GM15510 (cell line): ENCODE results near the gene PDIA5.

Experiments
- POLR2A ChIP-seq: IDR thresholded peaks from 3 replicates; pipeline ENCODE4 v1.6.1; 2011; ENCODE audit warnings: borderline replicate concordance; ENCODE audit not compliant: insufficient read length; ENCODE audit errors: extremely low read depth

PDIA5 gene

DNA sequence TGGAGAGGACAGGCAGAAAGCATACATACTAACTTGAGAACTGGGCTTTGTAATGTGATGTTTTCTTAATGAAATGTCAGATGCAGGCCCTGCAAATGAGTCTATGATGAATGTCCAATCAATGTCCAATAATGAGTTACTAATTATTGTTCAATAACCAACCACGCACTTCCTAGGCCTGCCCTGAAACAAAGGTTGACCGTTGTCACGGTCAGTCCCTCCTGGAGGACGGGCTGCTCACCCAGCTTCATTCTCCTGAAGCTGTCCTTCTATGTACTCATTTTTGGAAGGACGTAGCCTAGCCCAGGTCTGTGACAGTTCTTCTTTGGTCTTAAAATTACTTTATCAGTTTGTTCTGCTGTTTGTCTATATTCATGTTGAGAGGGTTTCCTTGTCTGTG is 8.3 kb upstream of the PDIA5 start:
- no peak for TF ChIP-seq POLR2A

DNA sequence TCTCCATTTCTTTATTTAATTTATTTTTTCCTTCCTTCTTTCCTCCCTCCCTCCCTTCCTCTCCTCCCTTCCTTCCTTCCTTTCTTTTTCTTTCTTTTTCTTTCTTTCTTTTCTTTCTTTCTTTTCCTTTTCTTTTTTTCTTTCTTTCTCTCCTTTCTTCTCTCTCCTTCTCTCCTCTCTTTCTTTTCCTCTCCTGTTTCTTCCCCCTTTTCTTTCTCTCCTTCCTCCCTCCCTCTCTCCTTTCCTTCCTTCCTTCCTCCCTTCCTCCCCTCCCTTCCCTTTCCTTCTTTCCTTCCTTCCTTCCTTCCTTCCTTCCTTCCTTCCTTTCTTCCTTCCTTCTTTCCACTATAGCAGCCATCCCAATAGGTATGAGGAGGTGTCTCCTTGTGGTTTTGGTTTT is 6.8 kb upstream of the PDIA5 start:
- no peak for TF ChIP-seq POLR2A

DNA sequence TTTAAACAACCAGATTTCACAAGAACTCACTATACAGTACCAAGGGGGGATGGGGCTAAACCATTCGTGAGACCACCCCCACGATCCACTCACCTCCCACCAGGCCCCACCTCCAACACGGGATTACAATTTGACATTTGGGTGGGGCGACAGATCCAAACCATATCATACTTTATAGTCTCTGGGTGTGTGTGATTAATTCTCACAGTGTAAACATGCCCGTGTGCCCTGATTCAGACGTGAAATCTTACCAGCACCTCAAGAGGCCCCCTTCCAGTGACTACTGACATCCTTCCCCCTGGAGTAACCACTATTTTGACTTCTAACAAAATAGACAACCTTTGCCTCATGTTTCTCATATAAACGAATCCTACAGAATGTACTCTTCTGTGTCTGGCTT is 5.0 kb upstream of the PDIA5 start:
- no peak for TF ChIP-seq POLR2A

DNA sequence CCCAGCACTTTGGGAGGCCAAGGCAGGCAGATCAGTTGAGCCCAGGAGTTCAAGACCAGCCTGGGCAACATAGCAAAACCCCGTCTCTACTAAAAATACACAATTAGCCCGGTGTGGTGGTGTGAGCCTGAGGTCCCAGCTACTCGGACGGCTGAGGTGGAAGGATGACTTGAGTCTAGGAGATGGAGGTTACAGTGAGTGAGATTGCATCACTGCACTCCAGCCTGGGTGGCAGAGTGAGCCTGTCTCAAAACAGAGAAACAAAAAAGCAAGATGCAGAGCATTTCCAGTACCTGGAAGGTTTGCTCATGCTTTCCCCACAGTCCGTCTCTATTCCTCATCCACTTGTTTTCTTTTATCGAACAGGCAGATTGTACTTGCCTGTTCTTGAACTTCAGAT is 3.8 kb upstream of the PDIA5 start:
- no peak for TF ChIP-seq POLR2A

DNA sequence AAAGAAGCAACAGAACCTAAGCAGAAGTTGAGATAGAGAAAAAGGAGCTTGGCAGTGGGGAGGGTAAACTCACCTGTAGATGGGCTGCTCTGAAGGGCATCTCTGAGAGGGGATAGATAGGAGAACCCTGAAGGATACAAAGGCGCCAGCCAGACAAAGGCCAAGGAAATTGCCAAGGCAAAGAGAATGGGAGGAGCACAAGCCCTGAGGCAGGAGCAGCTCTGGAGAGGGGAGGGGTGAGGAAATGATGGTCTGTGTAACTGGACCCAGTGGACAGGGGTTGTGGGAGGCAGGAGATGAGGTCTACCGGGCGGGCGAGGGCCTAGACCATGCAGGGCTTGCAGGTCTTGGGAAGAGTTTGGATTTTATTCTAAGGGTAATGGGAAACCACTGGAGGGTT is 2.3 kb upstream of the PDIA5 start:
- no peak for TF ChIP-seq POLR2A

DNA sequence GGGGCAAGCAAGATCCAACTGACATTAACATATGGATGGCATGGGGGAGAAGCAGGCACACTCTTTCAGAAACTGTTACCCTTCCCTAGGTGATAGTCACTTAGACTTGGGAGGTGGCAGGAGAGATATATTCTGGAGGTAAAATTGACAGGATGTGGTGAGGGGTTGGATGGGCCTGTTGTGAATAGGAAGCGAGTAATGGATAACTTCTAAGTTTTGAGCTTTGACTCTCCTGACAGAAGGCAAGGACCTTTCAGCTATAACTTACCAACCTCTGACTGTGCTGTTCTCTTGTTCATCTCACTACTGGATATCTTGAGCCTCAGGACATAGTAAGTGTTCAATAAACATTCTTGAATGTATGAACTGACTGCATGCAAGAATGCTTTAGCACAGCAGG is 1.9 kb upstream of the PDIA5 start:
- no peak for TF ChIP-seq POLR2A

DNA sequence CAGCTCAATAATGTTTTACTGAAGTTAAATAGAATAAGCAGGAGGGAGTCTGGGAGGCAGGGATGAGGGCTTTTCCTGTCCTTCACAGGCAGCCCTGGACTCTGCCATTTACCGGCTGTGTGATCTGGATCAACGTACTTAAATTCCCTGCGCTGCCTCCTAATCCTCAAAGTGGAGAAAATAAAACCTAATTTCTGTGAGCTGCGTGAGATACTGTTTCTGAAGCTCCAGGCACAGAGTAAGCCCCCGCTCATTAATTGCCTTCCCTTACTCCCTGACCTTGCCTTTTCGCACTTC is 278 bp upstream of the PDIA5 start:
- TF ChIP-seq POLR2A, result no peak

DNA sequence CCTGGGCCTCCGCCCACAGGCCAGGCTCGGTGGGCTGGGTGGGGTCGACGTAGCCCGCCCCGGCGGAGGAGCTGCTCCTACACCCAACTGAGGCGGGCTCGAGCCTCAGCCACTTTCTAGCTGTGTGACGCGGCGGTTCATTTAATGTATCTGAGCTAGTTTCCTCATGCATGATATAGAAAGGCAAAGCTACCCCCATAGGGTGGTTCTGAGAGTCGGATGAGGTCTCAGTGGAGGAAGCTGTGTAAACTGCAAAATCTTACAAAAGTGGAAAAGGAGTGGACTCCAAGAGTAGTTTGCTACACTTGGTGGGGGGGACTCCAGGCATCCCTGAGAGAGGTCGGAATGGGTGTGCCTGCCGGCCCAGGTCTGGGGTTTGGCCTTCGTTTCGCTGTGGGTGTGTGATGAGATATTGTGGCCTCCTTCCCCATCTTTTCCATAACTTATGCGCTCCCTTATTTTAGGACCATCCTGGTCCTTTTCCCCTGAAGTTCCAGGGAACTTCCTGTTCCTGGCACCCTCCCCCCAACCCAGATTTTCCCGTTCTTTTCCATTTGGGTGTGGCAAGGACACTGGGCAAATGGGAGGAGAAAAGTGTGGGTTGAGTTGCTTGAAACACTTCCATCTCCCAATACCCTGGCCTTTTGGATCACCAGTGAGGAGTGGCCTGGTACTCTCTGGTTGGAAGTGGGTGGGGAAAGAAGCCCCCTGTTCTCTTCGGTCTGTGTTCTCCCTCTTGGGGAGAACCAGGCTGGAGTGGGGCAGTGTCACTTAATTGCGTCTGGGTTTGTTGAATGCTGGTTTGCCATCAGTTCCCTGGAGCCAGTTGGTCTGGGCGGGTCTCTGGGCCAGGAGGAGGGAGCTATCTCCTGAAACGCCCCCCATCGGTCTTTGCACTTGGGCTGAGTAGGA is 1.1 kb downstream of the PDIA5 start:
- TF ChIP-seq POLR2A, result no peak

DNA sequence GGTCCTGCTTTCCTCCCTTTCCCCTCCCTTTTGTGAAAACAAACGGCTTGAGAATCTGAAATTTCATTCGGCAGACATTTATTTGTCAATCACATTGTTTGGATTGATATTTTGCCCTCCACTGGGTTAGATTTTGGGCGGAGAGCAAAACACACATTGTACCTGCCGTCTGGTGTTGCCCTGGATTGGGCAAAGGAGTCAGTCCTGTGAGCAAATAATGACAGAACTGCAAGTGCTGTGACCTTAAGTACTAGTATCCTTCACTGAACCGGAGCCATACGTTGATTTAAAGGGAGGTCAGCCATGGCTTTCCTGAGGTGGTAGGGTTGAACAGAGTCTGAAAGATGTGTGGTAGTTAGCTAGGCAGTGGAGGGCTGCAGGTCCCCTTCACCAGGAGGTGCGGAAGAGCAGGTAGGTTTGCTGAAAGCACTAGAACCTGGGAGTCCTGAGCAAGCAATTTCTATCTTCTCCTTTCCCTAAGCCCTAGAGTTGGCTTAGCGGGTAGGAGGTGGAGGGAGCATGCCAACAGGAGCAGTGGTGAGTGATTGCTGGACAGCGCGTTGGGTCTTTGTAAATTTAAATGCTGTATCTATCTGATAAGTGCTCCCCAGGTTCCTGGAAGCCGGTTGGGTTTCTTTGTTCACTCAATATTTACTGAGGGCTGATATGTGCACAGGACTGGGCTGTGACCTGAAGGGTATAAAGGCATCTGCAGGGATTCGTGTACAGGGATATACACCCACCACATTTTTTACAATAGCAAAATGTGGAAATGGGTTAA is 2.0 kb downstream of the PDIA5 start:
- TF ChIP-seq POLR2A, result no peak

DNA sequence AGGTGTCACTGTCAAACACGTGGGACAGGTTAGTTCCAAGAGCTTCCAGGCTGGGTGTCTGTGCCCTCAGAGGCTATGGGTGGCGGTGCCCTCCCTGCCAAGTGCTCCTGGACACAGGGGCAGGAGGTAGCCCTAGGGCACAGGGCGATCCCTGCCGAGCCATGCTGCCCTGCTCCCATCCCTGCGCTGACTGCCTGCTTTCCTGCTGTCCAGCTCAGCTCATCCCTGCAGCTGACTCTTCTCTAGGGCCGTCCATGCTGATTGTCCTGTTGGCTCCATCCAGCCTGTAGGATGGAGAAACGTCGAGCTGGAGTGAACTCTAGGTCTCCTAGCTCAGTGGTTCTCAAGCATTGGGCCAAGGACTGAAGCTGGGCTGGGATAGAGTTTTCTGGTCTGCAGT is 3.7 kb downstream of the PDIA5 start:
- TF ChIP-seq POLR2A, result no peak

DNA sequence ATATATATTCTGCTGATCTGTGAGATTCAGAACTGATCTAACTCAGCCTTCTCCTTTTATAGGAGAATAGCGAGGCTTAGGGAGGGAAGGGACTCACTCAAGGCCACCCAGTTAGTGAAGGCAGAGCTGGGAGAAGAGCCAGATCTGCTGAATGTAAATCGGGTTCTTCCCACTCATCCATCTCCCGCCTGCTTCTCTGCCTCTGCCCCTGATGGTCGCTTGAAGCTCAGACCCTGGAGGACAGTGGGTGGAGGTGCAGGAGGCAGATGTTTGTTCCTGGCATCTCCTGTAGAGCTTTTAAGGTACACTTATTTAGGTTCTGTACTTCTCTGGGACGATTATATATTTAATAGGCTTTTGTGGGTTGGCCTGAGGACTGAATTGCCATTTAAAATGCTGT is 4.3 kb downstream of the PDIA5 start:
- TF ChIP-seq POLR2A, result no peak

DNA sequence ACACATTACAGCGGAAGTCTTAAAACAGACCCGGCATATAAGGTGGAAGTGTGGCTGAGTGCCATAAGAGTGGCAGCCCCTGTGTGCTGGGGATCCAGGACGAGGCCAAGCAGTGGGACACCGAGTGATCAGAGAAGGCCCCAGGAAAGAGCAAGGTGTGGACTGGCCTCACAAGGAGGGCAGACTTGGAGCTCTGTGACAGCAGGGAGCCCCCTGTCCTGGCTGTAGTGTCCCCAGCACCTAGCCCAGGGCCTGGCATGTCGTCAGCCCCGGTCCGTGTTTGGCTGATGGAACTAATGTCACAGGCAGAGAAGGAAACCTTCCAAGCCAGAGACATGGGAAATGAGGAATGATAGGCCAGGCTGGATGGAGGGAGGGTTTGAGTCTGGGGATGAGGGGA is 4.8 kb downstream of the PDIA5 start:
- TF ChIP-seq POLR2A, result no peak

DNA sequence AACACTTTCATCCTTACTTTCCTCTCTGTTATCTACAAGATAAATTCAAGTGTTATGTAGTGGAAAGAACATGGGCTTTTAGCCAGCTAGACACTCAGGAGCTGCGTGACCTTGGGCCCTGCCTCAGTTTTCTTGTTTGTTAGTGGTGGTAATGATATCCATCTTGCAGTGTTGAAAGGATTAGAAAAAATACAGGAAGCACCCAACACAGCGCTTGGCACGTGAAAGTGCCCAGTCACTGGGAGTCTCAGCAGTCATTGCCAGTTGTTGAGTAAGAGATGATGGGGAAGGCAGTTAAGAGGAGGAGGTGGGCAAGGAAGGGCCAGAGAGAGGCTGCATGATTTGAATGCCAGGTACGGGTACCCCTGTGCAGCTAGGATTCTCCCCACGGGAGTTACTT is 5.3 kb downstream of the PDIA5 start:
- TF ChIP-seq POLR2A, result no peak

DNA sequence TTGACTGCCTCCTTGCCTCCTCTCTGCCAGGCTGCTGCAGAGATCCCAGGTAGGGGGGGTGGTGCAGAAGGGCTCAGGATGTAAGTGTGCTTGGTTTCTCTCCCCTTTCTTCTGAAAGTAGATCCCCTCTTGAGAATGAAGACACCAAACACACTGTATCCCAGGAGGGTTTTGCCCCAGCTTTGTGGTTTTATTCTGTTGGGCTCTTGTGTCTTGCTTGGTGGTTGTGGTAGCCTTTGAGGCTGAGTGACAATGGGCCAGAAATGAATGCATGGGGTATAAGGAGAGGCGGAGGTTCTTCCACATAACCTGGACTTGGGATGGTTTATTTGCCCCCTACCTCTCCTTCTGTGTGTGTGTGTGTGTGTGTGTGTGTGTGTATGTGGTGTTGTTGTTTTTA is 5.7 kb downstream of the PDIA5 start:
- no peak for TF ChIP-seq POLR2A

DNA sequence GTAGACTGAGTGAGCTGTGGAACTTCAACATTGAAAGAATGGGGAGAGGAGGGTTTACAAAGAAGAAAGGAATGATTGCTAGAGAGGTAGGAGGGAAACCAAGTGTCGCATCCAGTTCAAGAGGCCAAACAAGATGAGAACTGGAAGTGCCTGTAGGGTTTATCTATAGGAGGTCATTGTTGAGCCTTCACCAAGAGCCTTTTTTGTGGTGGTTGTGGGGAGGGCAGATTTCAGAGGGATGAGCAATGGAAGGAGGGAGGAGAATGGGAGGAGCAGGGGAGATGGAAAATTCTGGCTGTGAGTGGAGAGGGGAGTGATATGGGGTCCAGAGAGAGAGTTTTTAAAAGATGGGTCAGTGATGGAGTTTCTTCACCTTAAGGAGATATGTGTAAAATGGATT is 8.5 kb downstream of the PDIA5 start:
- no peak for TF ChIP-seq POLR2A

DNA sequence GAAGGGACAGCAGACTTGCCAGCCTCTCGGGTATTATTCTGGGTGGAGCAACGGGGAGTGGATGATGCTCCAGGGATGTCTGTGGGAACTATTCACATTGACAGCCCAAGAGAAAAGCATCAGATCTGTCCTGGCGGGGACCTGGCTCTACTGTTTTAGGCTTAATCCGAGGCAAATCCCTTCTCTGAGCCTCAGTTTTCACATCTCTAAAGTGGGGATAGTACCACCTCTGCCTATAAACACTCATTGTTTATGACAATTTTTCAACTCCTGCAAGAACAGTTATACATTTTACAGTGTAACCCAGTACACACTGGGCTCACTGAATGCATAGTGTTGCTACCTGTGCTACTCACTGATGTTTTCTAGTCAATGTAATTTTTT is 9.3 kb downstream of the PDIA5 start:
- TF ChIP-seq POLR2A, result no peak
